ENCODE data around the gene EIF3J. TPM values are rescaled to one million over a fixed set of nuclear protein-coding genes. Genes with fewer than 3 reads are reported as not detected.

The EIF3J gene
- total RNA-seq, 6 donors from 2014 or later: 25.3 to 82.2 (median 58.3) TPM

GRCh38 chr15:44574734-44575133 lies 37.8 kb downstream of the EIF3J start:
- Histone ChIP-seq H3K36me3 (peaks cover 6 to 59% (median 38%) of the 10 kb centered on the region in 4 donors), H3K4me3 (no peak overlapping the region), H3K27ac (no peak overlapping the region), H3K9me3 (no peaks in the 10 kb centered on the region), H3K27me3 (no peaks in the 10 kb centered on the region), H3K4me1 (peaks cover 0 to 5% (median 2%) of the 10 kb centered on the region in 4 donors)
- ATAC-seq (ENCODE audit: low FRiP score in 2 of 2) (peak in 1 of 2 donors; percentile 31), DNase-seq (no peak)
- TF ChIP-seq EP300 (IDR thresholded peaks at IDR 0.05) (no peak), CTCF (IDR thresholded peaks at IDR 0.05) (no peak), POLR2AphosphoS5 (IDR thresholded peaks at IDR 0.05) (no peak), POLR2A (IDR thresholded peaks at IDR 0.05) (no peak)
- 57 to 78% methylated on average over 1 of the region's 1 CpG for WGBS, 2 donors

GRCh38 chr15:44580105-44580504 lies 43.2 kb downstream of the EIF3J start:
- H3K27me3 ChIP-seq: no peaks in the 10 kb centered on the region
- DNase-seq (no peak), ATAC-seq (ENCODE audit: low FRiP score in 2 of 2) (no peak)
- no peak for TF ChIP-seq CTCF (IDR thresholded peaks at IDR 0.05)
- TF ChIP-seq POLR2AphosphoS5 (IDR thresholded peaks at IDR 0.05): no peak
- no peak for TF ChIP-seq EP300 (IDR thresholded peaks at IDR 0.05)
- TF ChIP-seq POLR2A (IDR thresholded peaks at IDR 0.05): no peak
- no peak overlapping the region for H3K27ac ChIP-seq
- peaks cover 6 to 62% (median 39%) of the 10 kb centered on the region in 4 donors for H3K36me3 ChIP-seq
- H3K9me3 ChIP-seq: no peaks in the 10 kb centered on the region
- 91 to 95% methylated on average over 2 of the region's 2 CpGs for WGBS, 2 donors
- peaks cover 0 to 5% (median 2%) of the 10 kb centered on the region in 4 donors for H3K4me1 ChIP-seq
- no peak overlapping the region for H3K4me3 ChIP-seq

GRCh38 chr15:44584162-44584749 lies 47.3 kb downstream of the EIF3J start:
- no peaks in the 10 kb centered on the region for H3K9me3 ChIP-seq
- H3K27ac ChIP-seq: no peak overlapping the region
- ATAC-seq (ENCODE audit: low FRiP score in 2 of 2): peak; percentile 66 to 73
- 79 to 82% methylated on average over 5 of the region's 5 CpGs for WGBS, 2 donors
- peak in 1 of 2 donors; percentile 46 for DNase-seq
- H3K4me1 ChIP-seq: no peaks in the 10 kb centered on the region
- no peaks in the 10 kb centered on the region for H3K27me3 ChIP-seq
- H3K4me3 ChIP-seq: no peak overlapping the region
- TF ChIP-seq POLR2A (IDR thresholded peaks at IDR 0.05): no peak
- peak in 3 of 6 experiments; percentile 20 to 34 (median 21) for TF ChIP-seq CTCF (IDR thresholded peaks at IDR 0.05)
- H3K36me3 ChIP-seq: peaks cover 11 to 97% (median 67%) of the 10 kb centered on the region in 4 donors

- WGBS, 2 donors: 69 to 75% methylated on average over 2 of the region's 2 CpGs
- H3K36me3 ChIP-seq: peaks cover 11 to 97% (median 73%) of the 10 kb centered on the region in 4 donors
- TF ChIP-seq POLR2A (IDR thresholded peaks at IDR 0.05): no peak
- no peak for TF ChIP-seq EP300 (IDR thresholded peaks at IDR 0.05)
- TF ChIP-seq POLR2AphosphoS5 (IDR thresholded peaks at IDR 0.05): no peak
Measured at GRCh38 chr15:44585633-44586032, 48.7 kb downstream of the EIF3J start.

GRCh38 chr15:44588541-44588940 lies 51.6 kb downstream of the EIF3J start:
- no peaks in the 10 kb centered on the region for H3K9me3 ChIP-seq
- ATAC-seq (ENCODE audit: low FRiP score in 2 of 2) (no peak), DNase-seq (no peak)
- H3K36me3 ChIP-seq: peaks cover 17 to 100% (median 84%) of the 10 kb centered on the region in 4 donors
- no peak overlapping the region for H3K4me3 ChIP-seq
- H3K27me3 ChIP-seq: no peaks in the 10 kb centered on the region
- no peaks in the 10 kb centered on the region for H3K4me1 ChIP-seq
- TF ChIP-seq POLR2A (IDR thresholded peaks at IDR 0.05): no peak
- TF ChIP-seq POLR2AphosphoS5 (IDR thresholded peaks at IDR 0.05): no peak
- no peak for TF ChIP-seq EP300 (IDR thresholded peaks at IDR 0.05)
- no peak for TF ChIP-seq CTCF (IDR thresholded peaks at IDR 0.05)
- WGBS, 2 donors: 82 to 94% methylated on average over 5 of the region's 5 CpGs
- H3K27ac ChIP-seq: no peak overlapping the region

More at GRCh38 chr15:44585633-44586032, 48.7 kb downstream of the EIF3J start:
- Histone ChIP-seq H3K4me3 (no peak overlapping the region), H3K9me3 (no peaks in the 10 kb centered on the region), H3K4me1 (no peaks in the 10 kb centered on the region), H3K27me3 (no peaks in the 10 kb centered on the region), H3K27ac (no peak overlapping the region)
- DNase-seq (no peak), ATAC-seq (ENCODE audit: low FRiP score in 2 of 2) (no peak)
